DND-41 (cell line): ENCODE results near the gene HEATR3.

Experiments
- EZH2 ChIP-seq: IDR thresholded peaks from 3 replicates; pipeline ENCODE4 v1.6.1; 2012; ENCODE audit warnings: borderline replicate concordance, low read depth, mild to moderate bottlenecking, moderate library complexity, low read length, inconsistent platforms; ENCODE audit not compliant: severe bottlenecking
- TF ChIP-seq, protein P1 (sequence below): IDR thresholded peaks from 2 replicates; pipeline ENCODE4 v1.5.1; 2012; ENCODE audit warnings: borderline replicate concordance, low read length, moderate library complexity, mild to moderate bottlenecking; ENCODE audit not compliant: poor library complexity, severe bottlenecking; ENCODE audit errors: extremely low read depth

DNA sequence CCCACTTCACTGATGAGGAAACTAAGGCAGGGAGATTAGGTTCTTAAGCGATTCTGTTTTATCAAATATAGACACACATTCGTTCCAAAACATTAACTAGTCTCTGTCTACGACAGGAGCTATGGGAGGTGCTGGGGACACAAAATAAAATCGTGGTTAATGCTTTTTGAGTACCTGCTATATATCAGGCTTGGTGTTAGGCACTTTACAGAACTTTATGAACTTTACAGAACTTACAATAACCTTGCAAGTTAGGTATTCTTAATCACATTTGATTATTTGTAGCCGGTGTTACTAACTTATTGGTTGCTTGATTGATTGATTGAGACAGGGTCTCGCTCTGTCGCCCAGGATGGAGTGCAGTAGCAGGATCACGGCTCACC, 538 bp upstream of the HEATR3 start:
- no peak for TF ChIP-seq EZH2
- TF ChIP-seq, protein P1, sequence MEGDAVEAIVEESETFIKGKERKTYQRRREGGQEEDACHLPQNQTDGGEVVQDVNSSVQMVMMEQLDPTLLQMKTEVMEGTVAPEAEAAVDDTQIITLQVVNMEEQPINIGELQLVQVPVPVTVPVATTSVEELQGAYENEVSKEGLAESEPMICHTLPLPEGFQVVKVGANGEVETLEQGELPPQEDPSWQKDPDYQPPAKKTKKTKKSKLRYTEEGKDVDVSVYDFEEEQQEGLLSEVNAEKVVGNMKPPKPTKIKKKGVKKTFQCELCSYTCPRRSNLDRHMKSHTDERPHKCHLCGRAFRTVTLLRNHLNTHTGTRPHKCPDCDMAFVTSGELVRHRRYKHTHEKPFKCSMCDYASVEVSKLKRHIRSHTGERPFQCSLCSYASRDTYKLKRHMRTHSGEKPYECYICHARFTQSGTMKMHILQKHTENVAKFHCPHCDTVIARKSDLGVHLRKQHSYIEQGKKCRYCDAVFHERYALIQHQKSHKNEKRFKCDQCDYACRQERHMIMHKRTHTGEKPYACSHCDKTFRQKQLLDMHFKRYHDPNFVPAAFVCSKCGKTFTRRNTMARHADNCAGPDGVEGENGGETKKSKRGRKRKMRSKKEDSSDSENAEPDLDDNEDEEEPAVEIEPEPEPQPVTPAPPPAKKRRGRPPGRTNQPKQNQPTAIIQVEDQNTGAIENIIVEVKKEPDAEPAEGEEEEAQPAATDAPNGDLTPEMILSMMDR = no peak
